Peyer's patch (tissue), 4 donors: ENCODE measurements around the gene GGA1.

Experiments used
- POLR2A ChIP-seq, 2 donors: fragments of 450-650 bp; IDR thresholded peaks; one replicate each; pipeline ENCODE4 v1.5.1; 2017; ENCODE audit warnings: antibody characterized with exemption in 2 of 2, mild to moderate bottlenecking in 2 of 2, moderate library complexity in 2 of 2
- TF ChIP-seq, protein P1 (sequence below), 6 experiments: fragments of 450-650 bp in 4 of 6; fragments of 200-600 bp in 2 of 6; sonication (generic) in 1 of 6; IDR thresholded peaks; one replicate each; pipeline ENCODE4 v1.5.1; 2017 to 2019; ENCODE audit warnings: antibody characterized with exemption in 6 of 6, mild to moderate bottlenecking in 3 of 6, moderate library complexity in 1 of 6

- TF ChIP-seq POLR2A (IDR thresholded peaks at IDR 0.05) = no peak
- TF ChIP-seq, protein P1, sequence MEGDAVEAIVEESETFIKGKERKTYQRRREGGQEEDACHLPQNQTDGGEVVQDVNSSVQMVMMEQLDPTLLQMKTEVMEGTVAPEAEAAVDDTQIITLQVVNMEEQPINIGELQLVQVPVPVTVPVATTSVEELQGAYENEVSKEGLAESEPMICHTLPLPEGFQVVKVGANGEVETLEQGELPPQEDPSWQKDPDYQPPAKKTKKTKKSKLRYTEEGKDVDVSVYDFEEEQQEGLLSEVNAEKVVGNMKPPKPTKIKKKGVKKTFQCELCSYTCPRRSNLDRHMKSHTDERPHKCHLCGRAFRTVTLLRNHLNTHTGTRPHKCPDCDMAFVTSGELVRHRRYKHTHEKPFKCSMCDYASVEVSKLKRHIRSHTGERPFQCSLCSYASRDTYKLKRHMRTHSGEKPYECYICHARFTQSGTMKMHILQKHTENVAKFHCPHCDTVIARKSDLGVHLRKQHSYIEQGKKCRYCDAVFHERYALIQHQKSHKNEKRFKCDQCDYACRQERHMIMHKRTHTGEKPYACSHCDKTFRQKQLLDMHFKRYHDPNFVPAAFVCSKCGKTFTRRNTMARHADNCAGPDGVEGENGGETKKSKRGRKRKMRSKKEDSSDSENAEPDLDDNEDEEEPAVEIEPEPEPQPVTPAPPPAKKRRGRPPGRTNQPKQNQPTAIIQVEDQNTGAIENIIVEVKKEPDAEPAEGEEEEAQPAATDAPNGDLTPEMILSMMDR (IDR thresholded peaks at IDR 0.05) = no peak
These were observed 30.6 kb upstream of the GGA1 start for GRCh38 chr22:37578002-37578401.
